Smooth muscle cell (in vitro differentiated cells): ENCODE data around the gene FOLR1. TPM values are rescaled to one million over a fixed set of nuclear protein-coding genes. Genes with fewer than 3 reads are reported as not detected.

Experiments
- DNase-seq: peaks from one replicate; lab custom pipeline; 2025; ENCODE audit not compliant: unreplicated experiment; lab: John Stamatoyannopoulos, UW
- H2AFZ ChIP-seq: fragments of 200-600 bp; sonication (generic); 2 replicates; pipeline ENCODE4 v1.6.0; 2016; ENCODE audit warnings: antibody characterized with exemption, low read depth, mild to moderate bottlenecking
- H3F3A ChIP-seq: fragments of 200-600 bp; sonication (generic); 2 replicates; pipeline ENCODE4 v1.6.0; 2017; ENCODE audit warnings: antibody characterized with exemption, low read depth
- H3K27ac ChIP-seq: fragments of 200-600 bp; sonication (generic); 2 replicates; pipeline ENCODE4 v1.5.1; 2016; ENCODE audit warnings: low read depth, mild to moderate bottlenecking
- H3K27me3 ChIP-seq: fragments of 200-600 bp; sonication (generic); 2 replicates; pipeline ENCODE4 v1.6.1; 2016; ENCODE audit warnings: low read depth, mild to moderate bottlenecking
- H3K36me3 ChIP-seq: fragments of 200-600 bp; sonication (generic); 2 replicates; pipeline ENCODE4 v1.5.1; 2016; ENCODE audit warnings: low read depth
- H3K4me1 ChIP-seq: fragments of 200-600 bp; sonication (generic); 2 replicates; pipeline ENCODE4 v1.5.1; 2016; ENCODE audit warnings: low read depth
- H3K4me2 ChIP-seq: fragments of 200-600 bp; sonication (generic); 2 replicates; pipeline ENCODE4 v1.6.0; 2016; ENCODE audit warnings: mild to moderate bottlenecking
- H3K4me3 ChIP-seq: fragments of 200-600 bp; sonication (generic); 2 replicates; pipeline ENCODE4 v1.5.1; 2016; ENCODE audit warnings: mild to moderate bottlenecking
- H3K79me2 ChIP-seq: fragments of 200-600 bp; sonication (generic); 2 replicates; pipeline ENCODE4 v1.6.0; 2016; ENCODE audit warnings: low read depth, mild to moderate bottlenecking
- H3K9ac ChIP-seq: fragments of 200-600 bp; sonication (generic); 2 replicates; pipeline ENCODE4 v1.6.0; 2016; ENCODE audit warnings: low read depth
- H3K9me3 ChIP-seq: fragments of 200-600 bp; sonication (generic); replicated peaks from 2 replicates; pipeline ENCODE4 v1.5.1; 2016; ENCODE audit warnings: low read depth
- H4K20me1 ChIP-seq: fragments of 200-600 bp; sonication (generic); 2 replicates; pipeline ENCODE4 v1.6.0; 2016; ENCODE audit warnings: low read depth
- WGBS: methylation state at CpG from one replicate; pipeline ENCODE4 v1.1.7; 2016; ENCODE audit warnings: low lambda C conversion rate; 5-methylcytosine and 5-hydroxymethylcytosine counted together
- polyA plus RNA-seq: library from polyadenylated mRNA; unstranded; fragments of >200 nt; fragmentation: Nextera tagmentation; extraction: Ambion mirVana; gene quantifications from 2 replicates; pipeline ENCODE4 v1.2.1, GENCODE V29; 2016
- total RNA-seq: library from RNA; depleted of rRNA; stranded (reverse); fragments of >200 nt; gene quantifications from 2 replicates; pipeline ENCODE4 v1.2.3, GENCODE V29; 2014
- TF ChIP-seq, protein P1 (sequence below): fragments of 200-600 bp; sonication (generic); IDR thresholded peaks from 2 replicates; pipeline ENCODE4 v1.5.1; 2017; ENCODE audit warnings: borderline replicate concordance, mild to moderate bottlenecking, antibody characterized with exemption; ENCODE audit not compliant: insufficient read depth, poor library complexity, severe bottlenecking

FOLR1 gene
- total and polyA plus RNA-seq, 2 experiments from 2014 or later: 8.1 to 9.4 TPM

DNA sequence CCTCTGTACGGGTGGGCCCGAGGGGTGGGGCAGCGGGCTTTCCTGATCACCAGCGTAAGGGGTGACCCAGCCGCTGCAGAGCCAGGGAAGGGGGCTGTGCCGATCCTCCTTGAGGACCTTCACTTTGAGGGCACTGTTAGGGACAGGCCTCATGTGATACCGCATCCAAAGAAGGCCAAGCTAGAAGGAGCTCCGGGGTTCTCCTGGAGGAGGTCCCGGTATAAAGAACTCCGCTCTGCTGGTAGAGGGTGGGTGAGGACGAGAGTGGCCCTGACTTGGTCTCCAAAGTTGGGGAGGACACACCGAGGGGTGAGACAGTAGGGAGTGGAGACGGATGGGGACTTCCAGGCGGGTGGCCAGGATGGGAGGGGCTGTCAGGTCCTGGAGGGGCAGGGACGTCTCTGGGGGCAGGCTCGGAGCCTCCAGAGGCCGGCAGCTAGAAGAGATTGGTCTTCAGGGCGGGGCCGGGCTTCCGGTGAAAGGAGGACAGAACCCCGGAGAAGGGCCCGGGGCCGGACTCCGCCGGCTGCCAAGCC, 47.4 kb downstream of the FOLR1 start:
- Histone ChIP-seq H2AFZ (no peak overlapping the region), H3K27ac (no peak overlapping the region), H4K20me1 (peaks cover 43% of the 10 kb centered on the region), H3K4me3 (peak overlapping the region; percentile 32), H3F3A (peaks cover 20% of the 10 kb centered on the region), H3K36me3 (no peaks in the 10 kb centered on the region), H3K9ac (no peak overlapping the region), H3K27me3 (peaks cover 45% of the 10 kb centered on the region), H3K9me3 (no peaks in the 10 kb centered on the region), H3K4me2 (peak overlapping the region; percentile 82), H3K79me2 (no peaks in the 10 kb centered on the region), H3K4me1 (peaks cover 16% of the 10 kb centered on the region)
- TF ChIP-seq, protein P1, sequence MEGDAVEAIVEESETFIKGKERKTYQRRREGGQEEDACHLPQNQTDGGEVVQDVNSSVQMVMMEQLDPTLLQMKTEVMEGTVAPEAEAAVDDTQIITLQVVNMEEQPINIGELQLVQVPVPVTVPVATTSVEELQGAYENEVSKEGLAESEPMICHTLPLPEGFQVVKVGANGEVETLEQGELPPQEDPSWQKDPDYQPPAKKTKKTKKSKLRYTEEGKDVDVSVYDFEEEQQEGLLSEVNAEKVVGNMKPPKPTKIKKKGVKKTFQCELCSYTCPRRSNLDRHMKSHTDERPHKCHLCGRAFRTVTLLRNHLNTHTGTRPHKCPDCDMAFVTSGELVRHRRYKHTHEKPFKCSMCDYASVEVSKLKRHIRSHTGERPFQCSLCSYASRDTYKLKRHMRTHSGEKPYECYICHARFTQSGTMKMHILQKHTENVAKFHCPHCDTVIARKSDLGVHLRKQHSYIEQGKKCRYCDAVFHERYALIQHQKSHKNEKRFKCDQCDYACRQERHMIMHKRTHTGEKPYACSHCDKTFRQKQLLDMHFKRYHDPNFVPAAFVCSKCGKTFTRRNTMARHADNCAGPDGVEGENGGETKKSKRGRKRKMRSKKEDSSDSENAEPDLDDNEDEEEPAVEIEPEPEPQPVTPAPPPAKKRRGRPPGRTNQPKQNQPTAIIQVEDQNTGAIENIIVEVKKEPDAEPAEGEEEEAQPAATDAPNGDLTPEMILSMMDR: no peak
- WGBS: 15% methylated on average over 22 of the region's 25 CpGs
- no peak for DNase-seq

DNA sequence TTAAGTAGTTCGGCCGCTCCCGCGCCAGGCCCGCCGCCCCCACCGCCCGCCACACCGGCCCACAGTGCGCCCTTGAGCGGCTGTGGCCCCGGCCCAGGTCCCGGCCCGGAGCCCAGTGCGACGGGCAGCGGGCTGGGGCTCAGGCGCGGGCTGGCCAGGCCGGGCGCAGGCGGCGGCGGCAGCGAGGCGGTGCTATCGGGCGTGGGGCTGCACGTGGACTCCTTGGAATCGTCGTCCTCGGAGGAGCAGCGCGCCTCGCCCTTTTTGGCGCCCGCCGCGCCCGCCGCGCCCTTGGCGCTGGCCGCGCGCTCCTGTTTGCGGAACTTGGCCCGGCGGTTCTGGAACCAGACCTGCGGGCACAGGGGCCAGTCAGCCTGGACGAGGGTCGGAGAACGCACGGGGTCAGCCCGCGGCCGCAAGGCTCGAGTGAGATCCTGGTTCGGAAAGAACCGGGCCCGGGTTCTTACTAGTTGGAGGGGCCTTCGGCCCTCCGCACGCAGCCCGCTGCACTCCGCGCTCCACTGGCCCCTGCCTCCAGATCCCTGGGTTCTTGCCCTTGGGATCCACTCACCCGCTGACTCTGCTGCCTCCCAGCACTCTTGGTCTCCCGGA, 48.0 kb downstream of the FOLR1 start:
- Histone ChIP-seq H3K4me3 (peak overlapping the region; percentile 32), H2AFZ (no peak overlapping the region), H4K20me1 (peaks cover 38% of the 10 kb centered on the region), H3K79me2 (no peaks in the 10 kb centered on the region), H3K9me3 (no peaks in the 10 kb centered on the region), H3K4me2 (peak overlapping the region; percentile 82), H3K4me1 (peaks cover 16% of the 10 kb centered on the region), H3K9ac (no peak overlapping the region), H3F3A (peaks cover 20% of the 10 kb centered on the region), H3K27me3 (peaks cover 51% of the 10 kb centered on the region), H3K36me3 (no peaks in the 10 kb centered on the region), H3K27ac (no peak overlapping the region)
- WGBS: 8% methylated on average over 42 of the region's 69 CpGs
- TF ChIP-seq, protein P1: no peak
- no peak for DNase-seq

DNA sequence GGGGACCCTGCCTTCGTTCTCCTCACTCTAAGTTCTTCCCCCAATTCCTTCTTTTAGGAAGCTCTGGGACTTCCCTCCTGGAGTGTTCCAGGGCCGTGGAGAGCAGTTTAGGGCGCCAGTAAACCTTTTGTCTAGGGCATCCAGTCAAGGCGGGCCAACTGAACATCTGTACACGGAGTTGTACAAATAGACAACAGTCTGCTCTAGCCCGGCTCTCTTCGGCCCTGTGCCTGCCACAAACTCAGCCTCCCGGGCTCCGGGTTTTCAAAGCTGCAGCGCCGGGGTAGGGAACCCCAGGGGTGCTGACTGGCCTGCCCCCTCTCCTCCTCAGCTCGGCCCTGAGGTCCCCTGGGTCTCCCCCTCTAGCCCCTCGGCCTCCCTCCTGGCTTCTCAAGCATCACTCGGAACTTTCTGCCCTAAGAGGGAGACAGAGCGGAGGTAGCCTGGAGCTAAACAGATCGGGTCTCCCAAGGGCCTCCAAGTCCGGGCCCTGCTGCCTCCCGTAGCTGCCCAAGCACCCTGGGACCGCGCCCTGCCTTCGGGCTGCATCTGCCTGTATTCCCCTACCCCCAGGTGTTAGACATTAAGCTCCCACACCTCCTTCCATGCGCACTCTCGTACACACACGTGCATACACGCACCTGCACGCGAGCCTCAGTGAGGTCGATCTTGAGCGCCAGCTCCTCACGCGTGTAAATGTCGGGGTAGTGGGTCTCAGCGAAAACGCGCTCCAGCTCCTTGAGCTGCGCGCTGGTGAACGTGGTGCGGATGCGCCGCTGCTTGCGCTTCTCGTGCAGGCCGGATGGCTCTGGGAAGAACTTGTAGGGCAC, 48.7 kb downstream of the FOLR1 start:
- DNase-seq: no peak
- Histone ChIP-seq H3K4me3 (peak overlapping the region; percentile 32), H3K9me3 (no peaks in the 10 kb centered on the region), H3K79me2 (no peaks in the 10 kb centered on the region), H4K20me1 (peaks cover 30% of the 10 kb centered on the region), H2AFZ (no peak overlapping the region), H3K27me3 (peaks cover 58% of the 10 kb centered on the region), H3K9ac (no peak overlapping the region), H3K27ac (no peak overlapping the region), H3K36me3 (no peaks in the 10 kb centered on the region), H3K4me2 (peak overlapping the region; percentile 82), H3K4me1 (peaks cover 16% of the 10 kb centered on the region), H3F3A (peaks cover 20% of the 10 kb centered on the region)
- TF ChIP-seq, protein P1: no peak
- WGBS: 35% methylated on average over 44 of the region's 44 CpGs
